ENCODE measurements around the gene PARP15. TPM values are rescaled to one million over a fixed set of nuclear protein-coding genes. Genes with fewer than 3 reads are reported as not detected.

PARP15 gene
- total RNA-seq, 1 experiment from 2014 or later: 0.15 TPM

DNA sequence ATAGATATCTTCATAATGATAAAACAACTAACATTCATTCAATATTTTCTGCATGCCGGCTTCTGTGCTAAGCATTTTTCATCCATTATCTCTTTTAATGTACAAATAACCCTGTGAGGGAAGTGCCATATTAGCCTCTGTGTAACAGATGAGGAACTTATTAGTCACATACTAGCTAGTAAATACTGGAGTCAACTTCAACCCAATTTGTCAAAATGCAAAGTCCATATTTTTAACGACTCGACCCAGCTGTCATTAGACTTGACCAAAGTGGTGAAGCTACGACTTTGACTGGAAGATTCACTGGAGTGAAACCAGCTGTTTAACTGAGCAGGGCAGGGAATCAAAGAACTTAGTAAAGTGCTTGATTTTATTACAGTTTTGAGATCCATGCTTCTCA, 41.6 kb downstream of the PARP15 start:
- TF ChIP-seq NR1H2 (CRISPR knock-in tag; IDR thresholded peaks at IDR 0.05): no peak
- no peak for TF ChIP-seq ESRRA (CRISPR knock-in tag; IDR thresholded peaks at IDR 0.05; ENCODE audit: borderline replicate concordance)
- no peak for TF ChIP-seq GABPB1 (CRISPR knock-in tag; IDR thresholded peaks at IDR 0.05)
- TF ChIP-seq, protein P1, sequence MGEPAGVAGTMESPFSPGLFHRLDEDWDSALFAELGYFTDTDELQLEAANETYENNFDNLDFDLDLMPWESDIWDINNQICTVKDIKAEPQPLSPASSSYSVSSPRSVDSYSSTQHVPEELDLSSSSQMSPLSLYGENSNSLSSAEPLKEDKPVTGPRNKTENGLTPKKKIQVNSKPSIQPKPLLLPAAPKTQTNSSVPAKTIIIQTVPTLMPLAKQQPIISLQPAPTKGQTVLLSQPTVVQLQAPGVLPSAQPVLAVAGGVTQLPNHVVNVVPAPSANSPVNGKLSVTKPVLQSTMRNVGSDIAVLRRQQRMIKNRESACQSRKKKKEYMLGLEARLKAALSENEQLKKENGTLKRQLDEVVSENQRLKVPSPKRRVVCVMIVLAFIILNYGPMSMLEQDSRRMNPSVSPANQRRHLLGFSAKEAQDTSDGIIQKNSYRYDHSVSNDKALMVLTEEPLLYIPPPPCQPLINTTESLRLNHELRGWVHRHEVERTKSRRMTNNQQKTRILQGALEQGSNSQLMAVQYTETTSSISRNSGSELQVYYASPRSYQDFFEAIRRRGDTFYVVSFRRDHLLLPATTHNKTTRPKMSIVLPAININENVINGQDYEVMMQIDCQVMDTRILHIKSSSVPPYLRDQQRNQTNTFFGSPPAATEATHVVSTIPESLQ (CRISPR knock-in tag; IDR thresholded peaks at IDR 0.05): no peak
- TF ChIP-seq SOX15 (CRISPR knock-in tag; IDR thresholded peaks at IDR 0.05): no peak
- no peak for TF ChIP-seq ZNF671 (CRISPR knock-in tag; IDR thresholded peaks at IDR 0.05)
- TF ChIP-seq MYBL2 (CRISPR knock-in tag; IDR thresholded peaks at IDR 0.05): no peak
- TF ChIP-seq, protein P2, sequence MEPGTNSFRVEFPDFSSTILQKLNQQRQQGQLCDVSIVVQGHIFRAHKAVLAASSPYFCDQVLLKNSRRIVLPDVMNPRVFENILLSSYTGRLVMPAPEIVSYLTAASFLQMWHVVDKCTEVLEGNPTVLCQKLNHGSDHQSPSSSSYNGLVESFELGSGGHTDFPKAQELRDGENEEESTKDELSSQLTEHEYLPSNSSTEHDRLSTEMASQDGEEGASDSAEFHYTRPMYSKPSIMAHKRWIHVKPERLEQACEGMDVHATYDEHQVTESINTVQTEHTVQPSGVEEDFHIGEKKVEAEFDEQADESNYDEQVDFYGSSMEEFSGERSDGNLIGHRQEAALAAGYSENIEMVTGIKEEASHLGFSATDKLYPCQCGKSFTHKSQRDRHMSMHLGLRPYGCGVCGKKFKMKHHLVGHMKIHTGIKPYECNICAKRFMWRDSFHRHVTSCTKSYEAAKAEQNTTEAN (CRISPR knock-in tag; IDR thresholded peaks at IDR 0.05): no peak
- no peak for TF ChIP-seq TEAD1 (CRISPR knock-in tag; IDR thresholded peaks at IDR 0.05)
- TF ChIP-seq TCF7 (CRISPR knock-in tag; IDR thresholded peaks at IDR 0.05; ENCODE audit: low read depth): no peak
- no peak for TF ChIP-seq NFATC4 (CRISPR knock-in tag; IDR thresholded peaks at IDR 0.05)
- TF ChIP-seq TEAD4 (CRISPR knock-in tag; IDR thresholded peaks at IDR 0.05): no peak
- TF ChIP-seq, protein P3, sequence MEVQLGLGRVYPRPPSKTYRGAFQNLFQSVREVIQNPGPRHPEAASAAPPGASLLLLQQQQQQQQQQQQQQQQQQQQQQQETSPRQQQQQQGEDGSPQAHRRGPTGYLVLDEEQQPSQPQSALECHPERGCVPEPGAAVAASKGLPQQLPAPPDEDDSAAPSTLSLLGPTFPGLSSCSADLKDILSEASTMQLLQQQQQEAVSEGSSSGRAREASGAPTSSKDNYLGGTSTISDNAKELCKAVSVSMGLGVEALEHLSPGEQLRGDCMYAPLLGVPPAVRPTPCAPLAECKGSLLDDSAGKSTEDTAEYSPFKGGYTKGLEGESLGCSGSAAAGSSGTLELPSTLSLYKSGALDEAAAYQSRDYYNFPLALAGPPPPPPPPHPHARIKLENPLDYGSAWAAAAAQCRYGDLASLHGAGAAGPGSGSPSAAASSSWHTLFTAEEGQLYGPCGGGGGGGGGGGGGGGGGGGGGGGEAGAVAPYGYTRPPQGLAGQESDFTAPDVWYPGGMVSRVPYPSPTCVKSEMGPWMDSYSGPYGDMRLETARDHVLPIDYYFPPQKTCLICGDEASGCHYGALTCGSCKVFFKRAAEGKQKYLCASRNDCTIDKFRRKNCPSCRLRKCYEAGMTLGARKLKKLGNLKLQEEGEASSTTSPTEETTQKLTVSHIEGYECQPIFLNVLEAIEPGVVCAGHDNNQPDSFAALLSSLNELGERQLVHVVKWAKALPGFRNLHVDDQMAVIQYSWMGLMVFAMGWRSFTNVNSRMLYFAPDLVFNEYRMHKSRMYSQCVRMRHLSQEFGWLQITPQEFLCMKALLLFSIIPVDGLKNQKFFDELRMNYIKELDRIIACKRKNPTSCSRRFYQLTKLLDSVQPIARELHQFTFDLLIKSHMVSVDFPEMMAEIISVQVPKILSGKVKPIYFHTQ (CRISPR knock-in tag; IDR thresholded peaks at IDR 0.05): no peak
- no peaks in the 10 kb centered on the region for H3K9me3 Mint-ChIP-seq
- peaks cover 3% of the 10 kb centered on the region; the same call in 1 of the 2 replicates for H3K27me3 Mint-ChIP-seq (ENCODE audit: low read depth)
- ChIA-PET POLR2A (no interaction called here), CTCF (interaction anchor here (0.5 to 1.6 kb wide), 5 partner anchors 9 to 425 kb away, joined by 3 to 8 read pairs (median 3); no protein-coding TSS in a partner anchor)
- peaks cover 15% of the 10 kb centered on the region for H3K4me1 Mint-ChIP-seq
- H3K4me3 Mint-ChIP-seq: no peak overlapping the region
- no peak overlapping the region for H3K27ac Mint-ChIP-seq
- DNase-seq (ENCODE audit: low spot score) (no peak), ATAC-seq (no peak)
- no peaks in the 10 kb centered on the region for H3K36me3 Mint-ChIP-seq

DNA sequence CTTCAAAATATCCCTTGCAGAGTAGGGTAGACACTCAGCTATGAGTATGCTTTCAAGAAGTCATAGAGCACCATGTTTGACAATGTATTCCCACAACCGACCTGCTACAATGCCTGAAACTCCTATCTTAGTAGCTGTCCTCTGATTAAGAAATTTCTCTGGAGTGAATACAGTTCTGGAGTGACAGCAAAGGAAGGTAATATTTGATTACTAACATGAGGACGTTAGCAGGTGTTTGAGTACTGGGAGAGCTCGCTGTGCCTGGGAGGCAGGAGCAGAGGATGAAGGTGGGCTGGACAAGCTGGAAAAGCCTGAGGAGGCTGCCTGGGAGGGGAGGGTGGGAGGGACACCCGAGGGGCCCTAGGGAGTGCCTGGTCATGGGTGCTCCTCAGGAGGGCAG, 42.9 kb downstream of the PARP15 start:
- ChIA-PET CTCF (no interaction called here), POLR2A (no interaction called here)
- H3K9me3 Mint-ChIP-seq: no peaks in the 10 kb centered on the region
- H3K4me3 Mint-ChIP-seq: no peak overlapping the region
- no peak for DNase-seq (ENCODE audit: low spot score)
- H3K36me3 Mint-ChIP-seq: no peaks in the 10 kb centered on the region
- peaks cover 3% of the 10 kb centered on the region; the same call in 1 of the 2 replicates for H3K27me3 Mint-ChIP-seq (ENCODE audit: low read depth)
- no peak for ATAC-seq
- TF ChIP-seq, protein P2 (CRISPR knock-in tag; IDR thresholded peaks at IDR 0.05): no peak
- TF ChIP-seq RELA (CRISPR knock-in tag; IDR thresholded peaks at IDR 0.05; ENCODE audit: borderline replicate concordance): no peak
- TF ChIP-seq, protein P4, sequence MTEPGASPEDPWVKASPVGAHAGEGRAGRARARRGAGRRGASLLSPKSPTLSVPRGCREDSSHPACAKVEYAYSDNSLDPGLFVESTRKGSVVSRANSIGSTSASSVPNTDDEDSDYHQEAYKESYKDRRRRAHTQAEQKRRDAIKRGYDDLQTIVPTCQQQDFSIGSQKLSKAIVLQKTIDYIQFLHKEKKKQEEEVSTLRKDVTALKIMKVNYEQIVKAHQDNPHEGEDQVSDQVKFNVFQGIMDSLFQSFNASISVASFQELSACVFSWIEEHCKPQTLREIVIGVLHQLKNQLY (CRISPR knock-in tag; IDR thresholded peaks at IDR 0.05): no peak
- TF ChIP-seq NFATC4 (CRISPR knock-in tag; IDR thresholded peaks at IDR 0.05): no peak
- no peak for TF ChIP-seq PRRX2 (CRISPR knock-in tag; IDR thresholded peaks at IDR 0.05)
- TF ChIP-seq SP1 (CRISPR knock-in tag; conservative IDR thresholded peaks at IDR 0.05): no peak
- TF ChIP-seq, protein P5, sequence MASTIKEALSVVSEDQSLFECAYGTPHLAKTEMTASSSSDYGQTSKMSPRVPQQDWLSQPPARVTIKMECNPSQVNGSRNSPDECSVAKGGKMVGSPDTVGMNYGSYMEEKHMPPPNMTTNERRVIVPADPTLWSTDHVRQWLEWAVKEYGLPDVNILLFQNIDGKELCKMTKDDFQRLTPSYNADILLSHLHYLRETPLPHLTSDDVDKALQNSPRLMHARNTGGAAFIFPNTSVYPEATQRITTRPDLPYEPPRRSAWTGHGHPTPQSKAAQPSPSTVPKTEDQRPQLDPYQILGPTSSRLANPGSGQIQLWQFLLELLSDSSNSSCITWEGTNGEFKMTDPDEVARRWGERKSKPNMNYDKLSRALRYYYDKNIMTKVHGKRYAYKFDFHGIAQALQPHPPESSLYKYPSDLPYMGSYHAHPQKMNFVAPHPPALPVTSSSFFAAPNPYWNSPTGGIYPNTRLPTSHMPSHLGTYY (CRISPR knock-in tag; IDR thresholded peaks at IDR 0.05): no peak
- TF ChIP-seq ZBTB21 (CRISPR knock-in tag; IDR thresholded peaks at IDR 0.05; ENCODE audit: borderline replicate concordance): no peak
- TF ChIP-seq ZNF317 (CRISPR knock-in tag; IDR thresholded peaks at IDR 0.05; ENCODE audit: borderline replicate concordance, low read depth): no peak
- no peak overlapping the region for H3K27ac Mint-ChIP-seq
- peaks cover 9% of the 10 kb centered on the region for H3K4me1 Mint-ChIP-seq

Measured in WTC11 (cell line).